NB4 (cell line): ENCODE data around the gene IRAK1.

ENCODE experiments used
- MYC ChIP-seq: IDR thresholded peaks from 2 replicates; pipeline ENCODE4 v1.6.1; 2011; ENCODE audit warnings: low read depth, low read length
- POLR2A ChIP-seq: IDR thresholded peaks from 2 replicates; pipeline ENCODE4 v1.6.1; 2011; ENCODE audit warnings: mild to moderate bottlenecking; ENCODE audit not compliant: insufficient read length; ENCODE audit errors: extremely low read depth
- TF ChIP-seq, protein P1 (sequence below): IDR thresholded peaks from one replicate; pipeline ENCODE4 v1.5.1; 2012; ENCODE audit warnings: low read depth, low read length

DNA sequence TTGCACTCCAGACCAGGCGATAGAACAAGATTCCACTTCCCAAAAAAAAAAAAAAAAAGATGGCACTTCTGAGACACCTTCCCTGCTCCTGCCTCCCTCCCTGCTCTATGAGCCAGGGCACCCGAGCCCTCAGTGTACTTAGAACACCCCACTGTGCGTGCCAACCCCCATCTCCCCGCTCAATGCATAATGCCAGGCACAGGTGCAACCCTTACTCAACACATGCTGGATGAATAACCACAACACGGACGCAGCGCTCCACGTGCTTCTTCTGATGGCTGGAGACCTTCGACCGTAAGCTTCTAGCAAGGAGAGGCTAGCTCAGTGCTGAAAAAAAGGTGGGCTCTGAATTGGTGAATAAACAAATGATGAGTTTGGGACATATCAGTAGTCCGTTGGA lies 19.9 kb upstream of the IRAK1 start:
- TF ChIP-seq, protein P1, sequence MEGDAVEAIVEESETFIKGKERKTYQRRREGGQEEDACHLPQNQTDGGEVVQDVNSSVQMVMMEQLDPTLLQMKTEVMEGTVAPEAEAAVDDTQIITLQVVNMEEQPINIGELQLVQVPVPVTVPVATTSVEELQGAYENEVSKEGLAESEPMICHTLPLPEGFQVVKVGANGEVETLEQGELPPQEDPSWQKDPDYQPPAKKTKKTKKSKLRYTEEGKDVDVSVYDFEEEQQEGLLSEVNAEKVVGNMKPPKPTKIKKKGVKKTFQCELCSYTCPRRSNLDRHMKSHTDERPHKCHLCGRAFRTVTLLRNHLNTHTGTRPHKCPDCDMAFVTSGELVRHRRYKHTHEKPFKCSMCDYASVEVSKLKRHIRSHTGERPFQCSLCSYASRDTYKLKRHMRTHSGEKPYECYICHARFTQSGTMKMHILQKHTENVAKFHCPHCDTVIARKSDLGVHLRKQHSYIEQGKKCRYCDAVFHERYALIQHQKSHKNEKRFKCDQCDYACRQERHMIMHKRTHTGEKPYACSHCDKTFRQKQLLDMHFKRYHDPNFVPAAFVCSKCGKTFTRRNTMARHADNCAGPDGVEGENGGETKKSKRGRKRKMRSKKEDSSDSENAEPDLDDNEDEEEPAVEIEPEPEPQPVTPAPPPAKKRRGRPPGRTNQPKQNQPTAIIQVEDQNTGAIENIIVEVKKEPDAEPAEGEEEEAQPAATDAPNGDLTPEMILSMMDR: no peak
- TF ChIP-seq POLR2A (no peak), MYC (no peak)
